H1 (cell line): ENCODE measurements around the gene INPP5K. TPM values are rescaled to one million over a fixed set of nuclear protein-coding genes. Genes with fewer than 3 reads are reported as not detected.

Source experiments
- SRF ChIP-seq: IDR thresholded peaks from 2 replicates; pipeline ENCODE4 v1.6.1; 2011; ENCODE audit warnings: mild to moderate bottlenecking, low read depth, low read length, moderate library complexity
- polyA plus RNA-seq, 7 experiments: library from polyadenylated mRNA; depleted of rRNA in 3 of 7; stranded (reverse) in 5 of 7; unstranded in 2 of 7; fragments of >200 nt in 5 of 7; fragments of 200-250 nt in 2 of 7; gene quantifications; 1 replicate in 5 of 7; 2 replicates in 1 of 7; 4 replicates in 1 of 7; pipeline versions ENCODE4 v1.2.1 to v1.2.3, GENCODE V29; 2011 to 2013; ENCODE audit warnings: missing spikeins in 2 of 7, mixed read lengths in 2 of 7
- total RNA-seq: library from RNA; stranded (reverse); fragmentation: NEBNext Ultra II Directional; extraction: Animal tissue kit (Norgen Biotek cat#: 25700); gene quantifications from 2 replicates; pipeline ENCODE4 v1.2.1, GENCODE V29; 2021
- TF ChIP-seq, protein P1 (sequence below): IDR thresholded peaks from 2 replicates; pipeline ENCODE4 v1.6.1; 2011; ENCODE audit warnings: low read length, improper control_type of control experiment

Gene INPP5K
- total and polyA plus RNA-seq, 2 of the 8 experiments (the other 6 are each of a cell fraction or from before 2014, with no cell fraction given): 21.0 to 24.1 TPM

DNA sequence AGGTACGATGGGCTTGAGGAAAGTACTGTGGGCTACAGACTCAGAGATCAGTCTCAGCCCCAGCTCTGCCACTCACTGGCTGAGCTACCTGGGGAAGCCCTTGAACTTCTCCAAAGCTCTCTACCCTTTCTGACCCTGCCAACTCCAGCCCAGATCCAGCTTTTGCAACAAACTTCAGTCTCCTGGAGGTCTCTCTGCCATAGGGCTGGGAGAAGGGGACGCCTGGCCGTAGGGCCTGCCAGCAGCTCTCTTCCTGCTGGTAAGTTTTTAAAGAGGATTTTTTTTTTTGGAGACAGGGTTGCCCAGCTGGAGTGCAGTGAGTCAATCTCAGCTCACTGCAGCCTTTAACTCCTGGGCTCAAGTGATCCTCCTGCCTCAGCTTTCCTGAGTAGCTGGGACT lies 11.5 kb downstream of the INPP5K start (continued):
- TF ChIP-seq, protein P1, sequence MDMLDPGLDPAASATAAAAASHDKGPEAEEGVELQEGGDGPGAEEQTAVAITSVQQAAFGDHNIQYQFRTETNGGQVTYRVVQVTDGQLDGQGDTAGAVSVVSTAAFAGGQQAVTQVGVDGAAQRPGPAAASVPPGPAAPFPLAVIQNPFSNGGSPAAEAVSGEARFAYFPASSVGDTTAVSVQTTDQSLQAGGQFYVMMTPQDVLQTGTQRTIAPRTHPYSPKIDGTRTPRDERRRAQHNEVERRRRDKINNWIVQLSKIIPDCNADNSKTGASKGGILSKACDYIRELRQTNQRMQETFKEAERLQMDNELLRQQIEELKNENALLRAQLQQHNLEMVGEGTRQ: no peak
- TF ChIP-seq SRF: no peak
